HepG2 (cell line): Measurements from ENCODE around the gene TTBK1. TPM values are rescaled to one million over a fixed set of nuclear protein-coding genes. Genes with fewer than 3 reads are reported as not detected.

ENCODE experiments used
- ARNT2 ChIP-seq: sonication (generic); formaldehyde crosslinking; IDR thresholded peaks from 2 replicates; pipeline ENCODE4 v1.8.0; 2022; ENCODE audit warnings: mild to moderate bottlenecking, low read depth, missing genetic modification reagents, moderate library complexity
- NFRKB ChIP-seq: fragments of 450-650 bp; IDR thresholded peaks from 2 replicates; pipeline ENCODE4 v1.6.1; 2017
- PREB ChIP-seq: sonication (generic); formaldehyde crosslinking; IDR thresholded peaks from 2 replicates; pipeline ENCODE4 v1.4.0; 2020; ENCODE audit warnings: missing genetic modification reagents
- SNRNP70 ChIP-seq: fragments of 200-400 bp; formaldehyde crosslinking; IDR thresholded peaks from 2 replicates; pipeline ENCODE4 v1.6.1; 2017; ENCODE audit warnings: mild to moderate bottlenecking, low read depth, low read length, moderate library complexity
- SRF ChIP-seq: IDR thresholded peaks from 2 replicates; pipeline ENCODE4 v1.6.1; 2011; ENCODE audit warnings: mild to moderate bottlenecking, low read depth, low read length, moderate library complexity
- ZC3H4 ChIP-seq: sonication (generic); formaldehyde crosslinking; IDR thresholded peaks from 2 replicates; pipeline ENCODE4 v1.4.0; 2020; ENCODE audit warnings: missing genetic modification reagents, borderline replicate concordance
- ZFP82 ChIP-seq: sonication (generic); formaldehyde crosslinking; IDR thresholded peaks from 2 replicates; pipeline ENCODE4 v1.5.1; 2020; ENCODE audit warnings: mild to moderate bottlenecking, missing genetic modification reagents, borderline replicate concordance
- ZNF225 ChIP-seq: sonication (generic); formaldehyde crosslinking; IDR thresholded peaks from 2 replicates; pipeline ENCODE4 v1.4.0; 2020; ENCODE audit warnings: mild to moderate bottlenecking, missing genetic modification reagents
- ZNF883 ChIP-seq: sonication (generic); formaldehyde crosslinking; IDR thresholded peaks from 2 replicates; pipeline ENCODE4 v1.5.1; 2020; ENCODE audit warnings: mild to moderate bottlenecking, missing genetic modification reagents; ENCODE audit errors: not compliant biosample characterization
- polyA plus RNA-seq, 8 experiments: library from polyadenylated mRNA; depleted of rRNA in 3 of 8; stranded (reverse) in 7 of 8; unstranded in 1 of 8; fragments of >200 nt; fragmentation: Illumina TruSeq in 4 of 8; extraction: Trizol in 4 of 8; gene quantifications; 2 replicates each; pipeline versions ENCODE4 v1.2.1 to v1.2.3, GENCODE V29; 2011 to 2016; ENCODE audit warnings: low read depth in 4 of 8, missing spikeins in 1 of 8, mixed read lengths in 1 of 8; ENCODE audit not compliant: insufficient read depth in 1 of 8
- total RNA-seq, 5 experiments: library from RNA; depleted of rRNA; stranded (reverse); fragments of >200 nt; fragmentation: Illumina TruSeq; extraction: Trizol; gene quantifications; 2 replicates each; pipeline ENCODE4 v1.2.3, GENCODE V29; 2016; ENCODE audit warnings: low read depth in 1 of 5
- TF ChIP-seq, protein P1 (sequence below): sonication (generic); formaldehyde crosslinking; IDR thresholded peaks from 2 replicates; pipeline ENCODE4 v1.9.0; 2021; ENCODE audit warnings: mild to moderate bottlenecking, missing genetic modification reagents
- TF ChIP-seq, protein P2 (sequence below): IDR thresholded peaks from 2 replicates; pipeline ENCODE4 v1.6.1; 2012; ENCODE audit warnings: low read length, improper control_type of control experiment
- TF ChIP-seq, protein P3 (sequence below): sonication (generic); formaldehyde crosslinking; IDR thresholded peaks from 2 replicates; pipeline ENCODE4 v1.4.0; 2020; ENCODE audit warnings: missing genetic modification reagents, borderline replicate concordance

The TTBK1 gene
- total and polyA plus RNA-seq, 2 of the 13 experiments (the other 11 are each of a cell fraction or from before 2014, with no cell fraction given) = 0.24 to 0.33 TPM

- TF ChIP-seq, protein P1, sequence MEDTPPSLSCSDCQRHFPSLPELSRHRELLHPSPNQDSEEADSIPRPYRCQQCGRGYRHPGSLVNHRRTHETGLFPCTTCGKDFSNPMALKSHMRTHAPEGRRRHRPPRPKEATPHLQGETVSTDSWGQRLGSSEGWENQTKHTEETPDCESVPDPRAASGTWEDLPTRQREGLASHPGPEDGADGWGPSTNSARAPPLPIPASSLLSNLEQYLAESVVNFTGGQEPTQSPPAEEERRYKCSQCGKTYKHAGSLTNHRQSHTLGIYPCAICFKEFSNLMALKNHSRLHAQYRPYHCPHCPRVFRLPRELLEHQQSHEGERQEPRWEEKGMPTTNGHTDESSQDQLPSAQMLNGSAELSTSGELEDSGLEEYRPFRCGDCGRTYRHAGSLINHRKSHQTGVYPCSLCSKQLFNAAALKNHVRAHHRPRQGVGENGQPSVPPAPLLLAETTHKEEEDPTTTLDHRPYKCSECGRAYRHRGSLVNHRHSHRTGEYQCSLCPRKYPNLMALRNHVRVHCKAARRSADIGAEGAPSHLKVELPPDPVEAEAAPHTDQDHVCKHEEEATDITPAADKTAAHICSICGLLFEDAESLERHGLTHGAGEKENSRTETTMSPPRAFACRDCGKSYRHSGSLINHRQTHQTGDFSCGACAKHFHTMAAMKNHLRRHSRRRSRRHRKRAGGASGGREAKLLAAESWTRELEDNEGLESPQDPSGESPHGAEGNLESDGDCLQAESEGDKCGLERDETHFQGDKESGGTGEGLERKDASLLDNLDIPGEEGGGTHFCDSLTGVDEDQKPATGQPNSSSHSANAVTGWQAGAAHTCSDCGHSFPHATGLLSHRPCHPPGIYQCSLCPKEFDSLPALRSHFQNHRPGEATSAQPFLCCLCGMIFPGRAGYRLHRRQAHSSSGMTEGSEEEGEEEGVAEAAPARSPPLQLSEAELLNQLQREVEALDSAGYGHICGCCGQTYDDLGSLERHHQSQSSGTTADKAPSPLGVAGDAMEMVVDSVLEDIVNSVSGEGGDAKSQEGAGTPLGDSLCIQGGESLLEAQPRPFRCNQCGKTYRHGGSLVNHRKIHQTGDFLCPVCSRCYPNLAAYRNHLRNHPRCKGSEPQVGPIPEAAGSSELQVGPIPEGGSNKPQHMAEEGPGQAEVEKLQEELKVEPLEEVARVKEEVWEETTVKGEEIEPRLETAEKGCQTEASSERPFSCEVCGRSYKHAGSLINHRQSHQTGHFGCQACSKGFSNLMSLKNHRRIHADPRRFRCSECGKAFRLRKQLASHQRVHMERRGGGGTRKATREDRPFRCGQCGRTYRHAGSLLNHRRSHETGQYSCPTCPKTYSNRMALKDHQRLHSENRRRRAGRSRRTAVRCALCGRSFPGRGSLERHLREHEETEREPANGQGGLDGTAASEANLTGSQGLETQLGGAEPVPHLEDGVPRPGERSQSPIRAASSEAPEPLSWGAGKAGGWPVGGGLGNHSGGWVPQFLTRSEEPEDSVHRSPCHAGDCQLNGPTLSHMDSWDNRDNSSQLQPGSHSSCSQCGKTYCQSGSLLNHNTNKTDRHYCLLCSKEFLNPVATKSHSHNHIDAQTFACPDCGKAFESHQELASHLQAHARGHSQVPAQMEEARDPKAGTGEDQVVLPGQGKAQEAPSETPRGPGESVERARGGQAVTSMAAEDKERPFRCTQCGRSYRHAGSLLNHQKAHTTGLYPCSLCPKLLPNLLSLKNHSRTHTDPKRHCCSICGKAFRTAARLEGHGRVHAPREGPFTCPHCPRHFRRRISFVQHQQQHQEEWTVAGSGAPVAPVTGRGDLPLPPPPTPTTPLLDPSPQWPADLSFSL (CRISPR knock-in tag) = no peak
- TF ChIP-seq SNRNP70 (no peak), ZFP82 (no peak), ARNT2 (CRISPR knock-in tag) (peak; percentile 86; the same call in 1 of the 2 replicates), SRF (no peak), NFRKB (no peak), ZNF225 (CRISPR knock-in tag) (no peak; the same call in none of the 2 replicates), PREB (CRISPR knock-in tag) (no peak), ZNF883 (CRISPR knock-in tag) (peak; percentile 47), ZC3H4 (CRISPR knock-in tag) (no peak)
- TF ChIP-seq, protein P2, sequence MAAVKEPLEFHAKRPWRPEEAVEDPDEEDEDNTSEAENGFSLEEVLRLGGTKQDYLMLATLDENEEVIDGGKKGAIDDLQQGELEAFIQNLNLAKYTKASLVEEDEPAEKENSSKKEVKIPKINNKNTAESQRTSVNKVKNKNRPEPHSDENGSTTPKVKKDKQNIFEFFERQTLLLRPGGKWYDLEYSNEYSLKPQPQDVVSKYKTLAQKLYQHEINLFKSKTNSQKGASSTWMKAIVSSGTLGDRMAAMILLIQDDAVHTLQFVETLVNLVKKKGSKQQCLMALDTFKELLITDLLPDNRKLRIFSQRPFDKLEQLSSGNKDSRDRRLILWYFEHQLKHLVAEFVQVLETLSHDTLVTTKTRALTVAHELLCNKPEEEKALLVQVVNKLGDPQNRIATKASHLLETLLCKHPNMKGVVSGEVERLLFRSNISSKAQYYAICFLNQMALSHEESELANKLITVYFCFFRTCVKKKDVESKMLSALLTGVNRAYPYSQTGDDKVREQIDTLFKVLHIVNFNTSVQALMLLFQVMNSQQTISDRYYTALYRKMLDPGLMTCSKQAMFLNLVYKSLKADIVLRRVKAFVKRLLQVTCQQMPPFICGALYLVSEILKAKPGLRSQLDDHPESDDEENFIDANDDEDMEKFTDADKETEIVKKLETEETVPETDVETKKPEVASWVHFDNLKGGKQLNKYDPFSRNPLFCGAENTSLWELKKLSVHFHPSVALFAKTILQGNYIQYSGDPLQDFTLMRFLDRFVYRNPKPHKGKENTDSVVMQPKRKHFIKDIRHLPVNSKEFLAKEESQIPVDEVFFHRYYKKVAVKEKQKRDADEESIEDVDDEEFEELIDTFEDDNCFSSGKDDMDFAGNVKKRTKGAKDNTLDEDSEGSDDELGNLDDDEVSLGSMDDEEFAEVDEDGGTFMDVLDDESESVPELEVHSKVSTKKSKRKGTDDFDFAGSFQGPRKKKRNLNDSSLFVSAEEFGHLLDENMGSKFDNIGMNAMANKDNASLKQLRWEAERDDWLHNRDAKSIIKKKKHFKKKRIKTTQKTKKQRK = no peak
- TF ChIP-seq, protein P3, sequence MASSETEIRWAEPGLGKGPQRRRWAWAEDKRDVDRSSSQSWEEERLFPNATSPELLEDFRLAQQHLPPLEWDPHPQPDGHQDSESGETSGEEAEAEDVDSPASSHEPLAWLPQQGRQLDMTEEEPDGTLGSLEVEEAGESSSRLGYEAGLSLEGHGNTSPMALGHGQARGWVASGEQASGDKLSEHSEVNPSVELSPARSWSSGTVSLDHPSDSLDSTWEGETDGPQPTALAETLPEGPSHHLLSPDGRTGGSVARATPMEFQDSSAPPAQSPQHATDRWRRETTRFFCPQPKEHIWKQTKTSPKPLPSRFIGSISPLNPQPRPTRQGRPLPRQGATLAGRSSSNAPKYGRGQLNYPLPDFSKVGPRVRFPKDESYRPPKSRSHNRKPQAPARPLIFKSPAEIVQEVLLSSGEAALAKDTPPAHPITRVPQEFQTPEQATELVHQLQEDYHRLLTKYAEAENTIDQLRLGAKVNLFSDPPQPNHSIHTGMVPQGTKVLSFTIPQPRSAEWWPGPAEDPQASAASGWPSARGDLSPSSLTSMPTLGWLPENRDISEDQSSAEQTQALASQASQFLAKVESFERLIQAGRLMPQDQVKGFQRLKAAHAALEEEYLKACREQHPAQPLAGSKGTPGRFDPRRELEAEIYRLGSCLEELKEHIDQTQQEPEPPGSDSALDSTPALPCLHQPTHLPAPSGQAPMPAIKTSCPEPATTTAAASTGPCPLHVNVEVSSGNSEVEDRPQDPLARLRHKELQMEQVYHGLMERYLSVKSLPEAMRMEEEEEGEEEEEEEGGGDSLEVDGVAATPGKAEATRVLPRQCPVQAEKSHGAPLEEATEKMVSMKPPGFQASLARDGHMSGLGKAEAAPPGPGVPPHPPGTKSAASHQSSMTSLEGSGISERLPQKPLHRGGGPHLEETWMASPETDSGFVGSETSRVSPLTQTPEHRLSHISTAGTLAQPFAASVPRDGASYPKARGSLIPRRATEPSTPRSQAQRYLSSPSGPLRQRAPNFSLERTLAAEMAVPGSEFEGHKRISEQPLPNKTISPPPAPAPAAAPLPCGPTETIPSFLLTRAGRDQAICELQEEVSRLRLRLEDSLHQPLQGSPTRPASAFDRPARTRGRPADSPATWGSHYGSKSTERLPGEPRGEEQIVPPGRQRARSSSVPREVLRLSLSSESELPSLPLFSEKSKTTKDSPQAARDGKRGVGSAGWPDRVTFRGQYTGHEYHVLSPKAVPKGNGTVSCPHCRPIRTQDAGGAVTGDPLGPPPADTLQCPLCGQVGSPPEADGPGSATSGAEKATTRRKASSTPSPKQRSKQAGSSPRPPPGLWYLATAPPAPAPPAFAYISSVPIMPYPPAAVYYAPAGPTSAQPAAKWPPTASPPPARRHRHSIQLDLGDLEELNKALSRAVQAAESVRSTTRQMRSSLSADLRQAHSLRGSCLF (CRISPR knock-in tag) = no peak
Measured at GRCh38 chr6:43263314-43264178, 20.3 kb downstream of the TTBK1 start (continued).
